Measurements from ENCODE around the gene TOGARAM1.

DNA sequence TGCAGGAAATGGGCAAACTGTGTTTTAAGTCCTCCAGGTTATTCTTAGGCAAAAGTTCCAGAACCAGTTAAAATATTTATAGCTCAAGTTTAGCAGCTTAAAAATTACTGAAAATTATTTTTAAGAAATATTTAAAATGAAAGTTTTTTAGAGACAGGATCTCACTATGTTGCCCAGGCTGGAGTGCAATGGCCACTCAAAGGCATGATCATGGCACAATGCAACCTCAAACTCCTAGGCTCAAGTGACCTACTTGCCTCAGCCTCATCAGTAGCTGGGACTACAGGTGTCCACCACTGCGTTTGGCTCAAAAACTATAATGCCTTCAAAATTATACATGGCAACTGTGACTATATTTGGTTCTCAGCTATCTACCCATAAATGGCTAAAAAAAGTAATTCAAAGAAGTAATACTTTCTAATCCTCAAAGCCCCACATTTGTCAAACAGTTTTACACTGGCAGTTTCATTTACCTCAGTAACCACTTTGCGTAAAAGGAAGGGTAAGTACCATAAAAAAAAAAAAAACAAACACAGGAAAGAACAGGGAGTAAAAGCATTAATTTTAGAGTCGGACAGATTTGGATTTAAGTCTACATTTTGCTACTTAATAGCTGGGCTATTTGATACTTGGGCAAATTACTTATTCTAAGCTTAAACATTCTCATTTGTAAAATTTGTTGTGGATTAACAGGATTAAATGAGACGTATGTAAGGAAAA, 9.4 kb upstream of the TOGARAM1 start:
- TF ChIP-seq, protein P1, sequence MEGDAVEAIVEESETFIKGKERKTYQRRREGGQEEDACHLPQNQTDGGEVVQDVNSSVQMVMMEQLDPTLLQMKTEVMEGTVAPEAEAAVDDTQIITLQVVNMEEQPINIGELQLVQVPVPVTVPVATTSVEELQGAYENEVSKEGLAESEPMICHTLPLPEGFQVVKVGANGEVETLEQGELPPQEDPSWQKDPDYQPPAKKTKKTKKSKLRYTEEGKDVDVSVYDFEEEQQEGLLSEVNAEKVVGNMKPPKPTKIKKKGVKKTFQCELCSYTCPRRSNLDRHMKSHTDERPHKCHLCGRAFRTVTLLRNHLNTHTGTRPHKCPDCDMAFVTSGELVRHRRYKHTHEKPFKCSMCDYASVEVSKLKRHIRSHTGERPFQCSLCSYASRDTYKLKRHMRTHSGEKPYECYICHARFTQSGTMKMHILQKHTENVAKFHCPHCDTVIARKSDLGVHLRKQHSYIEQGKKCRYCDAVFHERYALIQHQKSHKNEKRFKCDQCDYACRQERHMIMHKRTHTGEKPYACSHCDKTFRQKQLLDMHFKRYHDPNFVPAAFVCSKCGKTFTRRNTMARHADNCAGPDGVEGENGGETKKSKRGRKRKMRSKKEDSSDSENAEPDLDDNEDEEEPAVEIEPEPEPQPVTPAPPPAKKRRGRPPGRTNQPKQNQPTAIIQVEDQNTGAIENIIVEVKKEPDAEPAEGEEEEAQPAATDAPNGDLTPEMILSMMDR (IDR thresholded peaks at IDR 0.05; ENCODE audit: insufficient read depth, low read depth, low read length) = no peak
- TF ChIP-seq EZH2 (IDR thresholded peaks at IDR 0.05; ENCODE audit: insufficient read depth, low read length) = no peak

Measured in astrocyte (in vitro differentiated cells and primary cell).